Thymus (tissue), 11 donors: ENCODE measurements around the gene ADGRG7. TPM values are rescaled to one million over a fixed set of nuclear protein-coding genes. Genes with fewer than 3 reads are reported as not detected.
A peak's percentile ranks its signal among the peaks of the same experiment; 100 is the strongest.
"Not testable (repeated sequence)": the region's sequence is repeated elsewhere in the genome, so short reads cannot be mapped to it uniquely, and the experiment has no call there.

Experiments
- DNase-seq, 9 donors: peaks; one replicate each; pipeline ENCODE4 v3.0.0-alpha.2; 2013; ENCODE audit warnings: low spot score in 9 of 9, low read depth in 6 of 9, missing footprints in 1 of 9
- H3K27ac ChIP-seq, 2 donors: one replicate each; pipeline ENCODE4 v1.5.1; 2013; ENCODE audit warnings: control low read depth in 1 of 2, low read depth in 1 of 2, low read length in 1 of 2, mild to moderate bottlenecking in 1 of 2, moderate library complexity in 1 of 2
- H3K27me3 ChIP-seq, 2 donors: one replicate each; pipeline ENCODE4 v1.5.1; 2013; ENCODE audit warnings: low read length in 1 of 2; ENCODE audit not compliant: control insufficient read depth in 2 of 2, insufficient read depth in 1 of 2
- H3K36me3 ChIP-seq, 2 donors: one replicate each; pipeline ENCODE4 v1.5.1; 2013; ENCODE audit warnings: low read length in 1 of 2, mild to moderate bottlenecking in 1 of 2, moderate library complexity in 1 of 2; ENCODE audit not compliant: control insufficient read depth in 2 of 2, insufficient read depth in 2 of 2
- H3K4me1 ChIP-seq, 2 donors: one replicate each; pipeline ENCODE4 v1.5.1; 2013; ENCODE audit warnings: low read length in 2 of 2; ENCODE audit not compliant: control insufficient read depth in 2 of 2, insufficient read depth in 2 of 2
- H3K4me3 ChIP-seq, 2 donors: one replicate each; pipeline ENCODE4 v1.5.1; 2013; ENCODE audit warnings: low read length in 2 of 2, control low read depth in 1 of 2, mild to moderate bottlenecking in 1 of 2
- H3K9me3 ChIP-seq, 2 donors: one replicate each; pipeline ENCODE4 v1.5.1; 2013; ENCODE audit warnings: low read length in 1 of 2, mild to moderate bottlenecking in 1 of 2; ENCODE audit not compliant: control insufficient read depth in 2 of 2, insufficient read depth in 1 of 2
- WGBS: extraction: QIAGEN DNeasy Blood & Tissue Kit; methylation state at CpG from one replicate; pipeline ENCODE4 v1.1.7; 2013; 5-methylcytosine and 5-hydroxymethylcytosine counted together
- polyA plus RNA-seq: library from polyadenylated mRNA; stranded (reverse); fragments of 200-250 nt; gene quantifications from one replicate; pipeline ENCODE4 v1.2.3, GENCODE V29; 2013
- total RNA-seq: library from RNA; stranded (reverse); fragments of 120-200 nt; gene quantifications from one replicate; pipeline ENCODE4 v1.2.4, GENCODE V29; 2013
- donor health status: healthy.

The ADGRG7 gene
- total and polyA plus RNA-seq, 2 donors, result 0.14 to 0.50 TPM

GRCh38 chr3:100650651-100651619, 41.5 kb downstream of the ADGRG7 start:
- no peaks in the 10 kb centered on the region for H3K36me3 ChIP-seq
- H3K4me1 ChIP-seq, result no peaks in the 10 kb centered on the region
- DNase-seq, result peak in 2 of 9 donors; percentile 9 to 45
- no peak overlapping the region for H3K27ac ChIP-seq
- 53% methylated on average over 4 of the region's 4 CpGs for WGBS
- H3K9me3 ChIP-seq, result no peaks in the 10 kb centered on the region
- H3K27me3 ChIP-seq, result no peaks in the 10 kb centered on the region
- no peak overlapping the region for H3K4me3 ChIP-seq

GRCh38 chr3:100653604-100654294, 44.3 kb downstream of the ADGRG7 start:
- WGBS, result 92% methylated on average over 13 of the region's 13 CpGs
- Histone ChIP-seq H3K9me3 (no peaks in the 10 kb centered on the region), H3K4me1 (no peaks in the 10 kb centered on the region), H3K36me3 (no peaks in the 10 kb centered on the region), H3K4me3 (no peak overlapping the region), H3K27ac (no peak overlapping the region), H3K27me3 (no peaks in the 10 kb centered on the region)
- DNase-seq, result no peak

- no peaks in the 10 kb centered on the region for H3K4me1 ChIP-seq
- no peak for DNase-seq
- H3K4me3 ChIP-seq, result no peak overlapping the region
- no peaks in the 10 kb centered on the region for H3K27me3 ChIP-seq
- H3K27ac ChIP-seq, result no peak overlapping the region
- 90% methylated on average over 2 of the region's 2 CpGs for WGBS
- no peaks in the 10 kb centered on the region for H3K9me3 ChIP-seq
- H3K36me3 ChIP-seq, result no peaks in the 10 kb centered on the region
Measured at GRCh38 chr3:100656945-100657344, 47.5 kb downstream of the ADGRG7 start.

GRCh38 chr3:100661294-100661693, 51.9 kb downstream of the ADGRG7 start:
- DNase-seq, H3K9me3 ChIP-seq, H3K36me3 ChIP-seq, H3K27ac ChIP-seq, H3K4me1 ChIP-seq, H3K4me3 ChIP-seq, H3K27me3 ChIP-seq: not testable (repeated sequence)

GRCh38 chr3:100662113-100662823, 52.9 kb downstream of the ADGRG7 start:
- H3K27ac ChIP-seq, result no peak overlapping the region
- no peaks in the 10 kb centered on the region for H3K36me3 ChIP-seq
- no peaks in the 10 kb centered on the region for H3K27me3 ChIP-seq
- H3K4me1 ChIP-seq, result no peaks in the 10 kb centered on the region
- H3K4me3 ChIP-seq, result no peak overlapping the region
- 93% methylated on average over 2 of the region's 2 CpGs for WGBS
- DNase-seq, result no peak
- no peaks in the 10 kb centered on the region for H3K9me3 ChIP-seq

GRCh38 chr3:100665230-100665629, 55.8 kb downstream of the ADGRG7 start:
- WGBS, result 23% methylated on average over 7 of the region's 7 CpGs
- peak in 4 of 9 donors; percentile 11 to 56 (median 28) for DNase-seq
- H3K4me3 ChIP-seq, result no peak overlapping the region

GRCh38 chr3:100666699-100667098, 57.3 kb downstream of the ADGRG7 start:
- 94% methylated on average over 5 of the region's 6 CpGs for WGBS

More at GRCh38 chr3:100665230-100665629, 55.8 kb downstream of the ADGRG7 start:
- Histone ChIP-seq H3K9me3 (no peaks in the 10 kb centered on the region), H3K27me3 (no peaks in the 10 kb centered on the region), H3K36me3 (no peaks in the 10 kb centered on the region), H3K4me1 (no peaks in the 10 kb centered on the region), H3K27ac (no peak overlapping the region)

GRCh38 chr3:100667316-100667715, 57.9 kb downstream of the ADGRG7 start:
- 97% methylated on average over 1 of the region's 1 CpG for WGBS
- not testable (repeated sequence) for H3K4me1 ChIP-seq, H3K27ac ChIP-seq, DNase-seq, H3K9me3 ChIP-seq, H3K36me3 ChIP-seq, H3K4me3 ChIP-seq, H3K27me3 ChIP-seq

More at GRCh38 chr3:100666699-100667098, 57.3 kb downstream of the ADGRG7 start:
- H3K4me1 ChIP-seq, H3K27me3 ChIP-seq, DNase-seq, H3K36me3 ChIP-seq, H3K9me3 ChIP-seq, H3K27ac ChIP-seq, H3K4me3 ChIP-seq: not testable (repeated sequence)

GRCh38 chr3:100670995-100671394, 61.6 kb downstream of the ADGRG7 start:
- not testable (repeated sequence) for H3K9me3 ChIP-seq, H3K36me3 ChIP-seq, H3K27me3 ChIP-seq, H3K27ac ChIP-seq, H3K4me1 ChIP-seq, H3K4me3 ChIP-seq, DNase-seq
- 98% methylated on average over 2 of the region's 2 CpGs for WGBS
